ENCODE measurements around the gene UBR2.
"Not testable (repeated sequence)": the region's sequence is repeated elsewhere in the genome, so short reads cannot be mapped to it uniquely, and the experiment has no call there.

UBR2 gene

DNA sequence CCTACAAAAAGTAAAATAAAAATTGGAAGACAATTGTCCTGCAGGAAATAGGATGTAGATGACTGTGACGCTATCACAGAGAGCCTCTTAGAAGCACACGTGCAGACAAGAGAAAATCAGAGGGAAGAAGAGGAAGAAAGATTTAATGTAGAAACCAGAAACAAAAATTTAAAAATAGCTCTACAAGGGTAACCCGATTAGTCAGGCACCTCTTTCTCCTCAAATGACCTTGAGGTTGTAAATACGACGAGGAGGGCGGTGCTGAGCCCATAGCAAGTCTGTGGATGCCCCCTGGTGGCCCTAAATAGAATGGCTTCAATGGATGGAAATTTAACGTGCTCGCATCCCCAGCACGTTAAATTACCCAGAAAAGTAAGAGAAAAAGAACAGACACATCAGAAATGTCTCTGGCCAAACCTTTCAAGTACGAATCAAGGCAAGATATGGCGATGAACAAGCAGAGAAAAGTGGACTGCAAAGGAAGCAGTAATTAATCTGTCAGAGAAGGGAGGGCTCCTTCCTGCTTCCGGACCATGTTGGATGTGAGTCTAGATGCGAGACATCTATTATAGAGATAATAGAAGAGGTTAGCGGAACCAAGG is 162.8 kb downstream of the UBR2 start:
- peak; percentile 41 to 51 for DNase-seq (ENCODE audit: low read depth in 2 of 2, low spot score in 1 of 2)

DNA sequence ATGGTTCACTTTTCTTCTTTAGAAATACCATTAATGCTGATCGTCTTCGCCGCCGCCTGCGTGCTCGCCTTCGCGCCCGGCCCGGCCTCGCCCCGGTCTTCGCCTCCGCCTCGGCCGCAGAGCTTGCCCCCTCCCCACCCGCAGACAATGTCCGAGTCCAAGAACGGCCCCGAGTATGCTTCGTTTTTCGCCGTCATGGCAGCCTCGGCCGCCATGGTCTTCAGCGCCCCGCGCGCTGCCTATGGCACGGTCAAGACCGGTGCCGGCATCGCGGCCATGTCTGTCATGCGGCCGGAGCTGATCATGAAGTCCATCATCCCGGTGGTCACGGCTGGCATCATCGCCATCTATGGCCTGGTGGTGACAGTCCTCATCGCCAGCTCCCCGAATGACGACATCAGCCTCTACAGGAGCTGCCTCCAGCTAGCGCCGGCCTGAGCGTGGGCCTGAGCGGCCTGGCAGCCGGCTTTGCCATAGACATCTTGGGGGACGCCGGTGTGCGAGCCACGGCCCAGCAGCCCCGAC is 163.3 kb downstream of the UBR2 start:
- no peak for DNase-seq (ENCODE audit: low read depth in 2 of 2, low spot score in 1 of 2)

DNA sequence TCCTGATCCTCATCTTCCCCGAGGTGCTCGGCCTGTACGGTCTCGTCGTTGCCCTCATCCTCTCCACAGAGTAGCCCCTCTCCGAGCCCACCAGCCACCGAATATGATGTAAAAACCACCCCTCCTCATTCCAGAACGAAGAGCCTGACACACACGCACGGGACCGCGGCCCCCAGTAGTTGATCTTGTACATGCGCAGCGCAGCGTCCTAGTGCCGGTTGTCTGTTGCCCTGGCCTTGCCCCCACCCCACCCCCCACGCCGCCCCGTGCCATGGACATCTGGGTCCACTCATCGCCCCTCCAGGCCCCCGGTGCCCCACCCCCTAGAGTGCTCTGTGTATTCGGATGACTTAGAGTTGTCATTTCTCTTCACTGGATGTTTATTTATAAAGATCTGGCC is 163.8 kb downstream of the UBR2 start:
- no peak for DNase-seq (ENCODE audit: low read depth in 2 of 2, low spot score in 1 of 2)

DNA sequence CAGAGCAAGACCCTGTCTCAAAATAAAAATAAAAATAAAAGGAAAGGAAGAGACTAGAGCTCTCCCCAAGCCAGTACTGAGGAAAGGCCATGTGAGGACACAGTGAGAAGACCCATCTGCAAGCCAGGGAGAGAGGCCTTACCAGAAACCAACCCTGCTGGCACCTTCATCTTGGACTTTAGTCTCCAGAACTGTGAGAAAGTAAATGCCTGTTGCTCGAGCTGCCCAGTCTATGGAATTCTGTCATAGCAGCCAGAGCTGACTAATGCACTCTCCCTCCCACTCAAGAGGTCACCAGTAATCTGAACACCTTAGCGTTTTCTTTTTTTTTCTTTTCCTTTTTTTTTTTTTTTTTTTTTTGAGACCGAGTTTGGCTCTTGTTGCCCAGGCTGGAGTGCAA is 165.9 kb downstream of the UBR2 start:
- no peak for DNase-seq (ENCODE audit: low read depth in 2 of 2, low spot score in 1 of 2)

DNA sequence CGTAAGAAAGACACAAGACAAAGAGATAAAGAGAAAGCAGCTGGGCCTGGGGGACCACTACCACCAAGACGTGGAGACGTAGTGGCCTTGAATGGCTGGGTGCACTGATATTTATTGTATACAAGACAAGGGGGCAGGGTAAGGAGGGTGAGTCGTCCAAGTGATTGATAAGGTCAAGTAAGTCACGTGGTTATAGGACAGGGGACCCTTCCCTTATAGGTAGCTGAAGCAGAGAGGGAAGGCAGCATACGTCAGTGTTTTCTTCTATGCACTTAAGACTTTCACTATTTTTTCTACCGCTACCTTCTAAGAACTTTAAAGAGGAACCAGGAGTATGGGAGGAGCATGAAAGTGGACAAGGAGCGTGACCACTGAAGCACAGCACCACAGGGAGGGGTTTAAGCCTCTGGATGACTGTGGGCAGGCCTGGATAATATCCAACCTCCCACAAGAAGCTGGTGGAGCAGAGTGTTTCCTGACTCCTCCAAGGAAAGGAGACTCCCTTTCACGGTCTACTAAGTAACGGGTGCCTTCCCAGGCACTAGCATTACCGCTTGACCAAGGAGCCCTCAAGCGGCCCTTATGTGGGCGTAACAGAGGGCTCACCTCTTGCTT is 170.1 kb downstream of the UBR2 start:
- DNase-seq (ENCODE audit: low read depth in 2 of 2, low spot score in 1 of 2): not testable (repeated sequence)

DNA sequence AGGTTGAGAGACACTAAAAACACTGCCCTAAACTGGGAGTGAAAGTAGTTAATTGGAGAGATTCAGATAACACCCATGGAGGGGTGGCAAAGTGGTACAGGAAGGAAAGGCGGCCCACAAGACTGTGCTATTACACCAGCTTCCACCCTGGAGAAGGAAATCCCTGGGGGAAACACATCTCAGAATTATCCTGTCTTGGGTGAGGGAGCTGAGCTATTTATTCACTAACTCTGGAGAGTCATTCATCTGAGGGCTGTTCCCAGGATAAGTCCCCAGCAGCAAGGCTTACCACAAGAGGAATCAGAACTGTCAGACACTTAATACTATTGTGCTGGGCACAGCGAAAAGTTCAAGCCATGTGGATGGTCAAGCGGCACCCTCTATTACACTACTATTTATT is 172.1 kb downstream of the UBR2 start:
- DNase-seq (ENCODE audit: low read depth in 2 of 2, low spot score in 1 of 2): no peak

DNA sequence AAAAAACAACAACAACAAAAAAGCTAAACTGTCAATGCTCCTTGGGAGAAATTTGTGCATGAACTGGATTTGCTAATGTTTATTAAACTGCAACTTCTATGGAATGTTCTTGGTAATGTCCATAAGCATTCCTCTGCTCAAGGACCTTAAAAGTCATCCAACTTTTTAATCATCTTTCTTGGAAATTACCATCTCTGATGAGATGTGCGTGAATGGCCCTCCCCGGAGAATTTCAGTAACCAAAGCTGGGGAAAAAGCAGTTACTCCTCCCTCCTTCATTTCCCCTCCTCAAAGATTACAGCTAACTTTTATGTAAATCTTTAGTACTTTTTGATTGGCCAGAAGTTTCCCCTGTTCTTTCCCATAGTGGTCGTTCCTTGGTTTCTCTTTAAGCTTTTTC is 176.9 kb downstream of the UBR2 start:
- DNase-seq (ENCODE audit: low read depth in 2 of 2, low spot score in 1 of 2): no peak

DNA sequence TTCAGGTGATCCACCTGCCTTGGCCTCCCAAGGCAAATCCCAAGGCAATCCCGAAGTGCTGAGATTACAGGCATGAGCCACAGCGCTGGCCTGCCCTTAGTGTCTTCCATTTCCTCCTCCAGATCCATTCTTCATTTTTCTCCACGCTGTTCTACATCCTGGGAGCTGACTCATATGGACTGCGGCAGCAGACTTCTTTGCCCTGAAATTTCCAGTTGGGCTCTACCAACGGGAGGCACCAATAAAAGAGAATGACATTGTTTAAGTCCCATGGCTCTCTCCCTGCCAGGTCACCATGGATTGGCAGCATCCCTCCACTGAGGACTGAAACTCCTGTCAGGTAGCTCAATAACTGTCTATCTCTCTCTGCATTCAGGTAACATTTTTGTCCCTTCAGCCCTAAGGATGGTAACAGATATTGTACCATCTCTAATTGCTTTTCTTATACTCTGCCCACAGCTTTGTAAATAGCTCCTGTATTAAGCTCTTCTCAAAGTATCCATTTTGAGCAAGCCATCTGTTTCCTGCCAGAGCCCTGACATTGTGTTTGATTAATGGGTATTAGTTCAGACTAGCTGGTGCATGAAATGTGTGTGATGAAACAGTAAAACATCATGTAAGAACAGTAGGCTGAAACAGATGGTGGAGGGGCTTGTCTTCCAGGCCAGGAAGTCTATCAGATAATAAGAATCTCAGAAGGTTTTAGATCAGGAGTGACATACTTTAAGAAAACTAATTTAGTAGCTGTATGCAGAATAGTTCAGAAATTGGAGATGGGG is 178.5 kb downstream of the UBR2 start:
- DNase-seq (ENCODE audit: low read depth in 2 of 2, low spot score in 1 of 2): no peak

All from stimulated activated CD8-positive, alpha-beta memory T cell treated with anti-CD3 and anti-CD28 coated beads, Interleukin-4, amount 100 ng/mL, for 4 hours (primary cell).